ENCODE measurements around the gene CLCA1. TPM values are rescaled to one million over a fixed set of nuclear protein-coding genes. Genes with fewer than 3 reads are reported as not detected.

The CLCA1 gene
- total and polyA plus RNA-seq, 10 of the 15 experiments (the other 5 are each of a cell fraction or from before 2014, with no cell fraction given) = 0.13 TPM; not detected in 9

DNA sequence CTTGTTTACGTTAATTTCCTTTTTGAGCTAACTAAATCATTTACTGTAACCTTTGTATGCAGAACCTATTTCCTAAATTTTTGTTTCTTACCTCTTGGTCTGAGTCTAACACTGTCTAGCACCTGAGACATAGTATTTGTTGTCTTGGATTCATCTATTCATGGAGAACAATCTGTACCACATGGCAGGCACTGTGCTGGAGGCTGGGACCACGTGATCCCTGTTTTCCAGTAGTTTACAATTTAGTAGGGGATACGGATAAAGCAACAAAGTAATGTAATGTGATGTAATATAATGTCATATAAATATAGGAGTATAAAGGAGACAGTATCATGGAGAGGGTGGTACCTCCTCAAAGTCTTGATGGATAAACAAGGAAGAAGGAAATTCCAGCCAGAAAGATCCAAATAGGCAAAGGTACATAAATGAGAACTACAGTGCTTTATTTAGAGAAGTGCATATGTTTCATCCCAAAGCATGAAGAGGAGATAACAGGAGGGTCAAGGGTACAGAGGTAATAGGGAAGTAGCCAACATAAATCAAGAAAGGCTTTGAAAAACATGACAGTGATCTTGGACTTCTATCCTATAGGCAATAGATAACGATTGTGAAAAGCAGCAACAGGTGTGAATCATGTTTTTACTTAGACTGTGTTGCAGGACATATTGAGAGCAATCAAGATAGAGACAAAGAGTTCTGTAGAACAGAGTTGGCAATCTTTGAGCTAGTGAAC lies 52.2 kb downstream of the CLCA1 start:
- Histone ChIP-seq H2AFZ (ENCODE audit: control insufficient read depth, low read depth, low read length) (no peak overlapping the region), H3K9me3 (replicated peaks; ENCODE audit: control insufficient read depth, insufficient read depth, low read length) (no peaks in the 10 kb centered on the region), H3K4me2 (ENCODE audit: control insufficient read depth, insufficient read depth) (no peak overlapping the region), H3K27me3 (replicated peaks in 1 of 2; ENCODE audit: control insufficient read depth in 2 of 2, insufficient read depth in 2 of 2, low read length in 1 of 2) (no peaks in the 10 kb centered on the region), H3K4me3 (no peak overlapping the region), H3K9ac (ENCODE audit: control insufficient read depth, insufficient read depth, low read length) (no peak overlapping the region), H4K20me1 (ENCODE audit: control insufficient read depth, insufficient read depth) (no peaks in the 10 kb centered on the region), H3K4me1 (ENCODE audit: control insufficient read depth, insufficient read depth, low read length) (no peaks in the 10 kb centered on the region), H3K36me3 (ENCODE audit: control insufficient read depth in 2 of 2, insufficient read depth in 2 of 2, low read length in 1 of 2) (no peaks in the 10 kb centered on the region), H3K27ac (ENCODE audit: control insufficient read depth, insufficient read depth) (no peak overlapping the region), H3K79me2 (ENCODE audit: control insufficient read depth, insufficient read depth, low read length) (no peaks in the 10 kb centered on the region)
- 28% methylated on average over 4 of the region's 4 CpGs for WGBS (ENCODE audit: insufficient coverage, insufficient replicate concordance, low lambda C conversion rate, missing lambda C conversion rate)
- POLR2A ChIA-PET = no interaction called here
- FAIRE-seq (no peak), DNase-seq (ENCODE audit: low read depth, low spot score) (no peak), ATAC-seq (no peak)
- SMC1A ChIA-PET (ENCODE audit: uncharacterized antibody, unreplicated experiment) = interaction anchor here (1.1 kb wide), 1 partner anchor 19 kb away, joined by 5 read pairs; no protein-coding TSS in a partner anchor
- in situ Hi-C loops (cut with MboI) (loop anchor here (25.0 kb wide), 1 partner anchor 566 kb away; no protein-coding TSS in a partner anchor), intact Hi-C loops (cut with micrococcal nuclease; ENCODE audit: unreplicated experiment) (no loop called here)
- BruUV-seq (replicated peaks) = no TSS peak
- RAD21 ChIA-PET (ENCODE audit: unreplicated experiment) = no interaction called here
- CTCF ChIA-PET = interaction anchor here (0.6 to 3.6 kb wide), 5 partner anchors 12 to 141 kb away, joined by 3 to 22 read pairs (median 5); no protein-coding TSS in a partner anchor
- TF ChIP-seq, protein P1, sequence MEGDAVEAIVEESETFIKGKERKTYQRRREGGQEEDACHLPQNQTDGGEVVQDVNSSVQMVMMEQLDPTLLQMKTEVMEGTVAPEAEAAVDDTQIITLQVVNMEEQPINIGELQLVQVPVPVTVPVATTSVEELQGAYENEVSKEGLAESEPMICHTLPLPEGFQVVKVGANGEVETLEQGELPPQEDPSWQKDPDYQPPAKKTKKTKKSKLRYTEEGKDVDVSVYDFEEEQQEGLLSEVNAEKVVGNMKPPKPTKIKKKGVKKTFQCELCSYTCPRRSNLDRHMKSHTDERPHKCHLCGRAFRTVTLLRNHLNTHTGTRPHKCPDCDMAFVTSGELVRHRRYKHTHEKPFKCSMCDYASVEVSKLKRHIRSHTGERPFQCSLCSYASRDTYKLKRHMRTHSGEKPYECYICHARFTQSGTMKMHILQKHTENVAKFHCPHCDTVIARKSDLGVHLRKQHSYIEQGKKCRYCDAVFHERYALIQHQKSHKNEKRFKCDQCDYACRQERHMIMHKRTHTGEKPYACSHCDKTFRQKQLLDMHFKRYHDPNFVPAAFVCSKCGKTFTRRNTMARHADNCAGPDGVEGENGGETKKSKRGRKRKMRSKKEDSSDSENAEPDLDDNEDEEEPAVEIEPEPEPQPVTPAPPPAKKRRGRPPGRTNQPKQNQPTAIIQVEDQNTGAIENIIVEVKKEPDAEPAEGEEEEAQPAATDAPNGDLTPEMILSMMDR (IDR thresholded peaks at IDR 0.05 in 2 of 3, conservative IDR thresholded peaks at IDR 0.05 in 1 of 3; ENCODE audit: control insufficient read depth in 2 of 3, extremely low read depth in 1 of 3, insufficient read depth in 1 of 3, low read depth in 3 of 3, low read length in 3 of 3) = no peak
- TF ChIP-seq ZBTB4 (CRISPR knock-in tag; IDR thresholded peaks at IDR 0.05) (no peak), NFYB (IDR thresholded peaks at IDR 0.05; ENCODE audit: insufficient read depth, low read depth, low read length) (no peak), NKRF (conservative IDR thresholded peaks at IDR 0.05) (no peak), ZNF274 (IDR thresholded peaks at IDR 0.05; ENCODE audit: insufficient read depth, insufficient read length) (no peak), SRF (IDR thresholded peaks at IDR 0.05; ENCODE audit: low read depth in 2 of 2, low read length in 2 of 2) (no peak), ZNF622 (IDR thresholded peaks at IDR 0.05) (no peak), E2F8 (IDR thresholded peaks at IDR 0.05; ENCODE audit: low read depth, partially characterized antibody) (no peak), SREBF2 (IDR thresholded peaks at IDR 0.05; ENCODE audit: low read length) (no peak), LARP7 (IDR thresholded peaks at IDR 0.05) (no peak), NR2C1 (IDR thresholded peaks at IDR 0.05) (no peak), POLR2AphosphoS5 (IDR thresholded peaks at IDR 0.05; ENCODE audit: low read length) (no peak), NBN (IDR thresholded peaks at IDR 0.05) (no peak), HDAC6 (IDR thresholded peaks at IDR 0.05; ENCODE audit: unreplicated experiment) (no peak)

Measured in GM12878 (cell line).